ENCODE data around the gene ADCY3. TPM values are rescaled to one million over a fixed set of nuclear protein-coding genes. Genes with fewer than 3 reads are reported as not detected.

The ADCY3 gene
- total RNA-seq, 1 experiment from 2014 or later = 71.1 TPM

GRCh38 chr2:24813691-24814137, 106.3 kb downstream of the ADCY3 start:
- no peak for ATAC-seq
- H3K79me2 ChIP-seq (ENCODE audit: insufficient read depth, low read length) = peaks cover 62% of the 10 kb centered on the region

More at GRCh38 chr2:24813691-24814137, 106.3 kb downstream of the ADCY3 start:
- intact Hi-C loops (cut with micrococcal nuclease) = no loop called here
- Histone ChIP-seq H3K4me2 (ENCODE audit: low read length) (no peak overlapping the region), H4K20me1 (ENCODE audit: insufficient read depth) (no peaks in the 10 kb centered on the region), H3K4me1 (ENCODE audit: control insufficient read depth in 1 of 2, insufficient read depth in 2 of 2, low read length in 2 of 2) (peaks cover 0 to 4% of the 10 kb centered on the region in 2 experiments; a peak in 2 of 4 replicates), H3K27me3 (ENCODE audit: insufficient read depth, low read length) (no peaks in the 10 kb centered on the region), H3K9ac (ENCODE audit: low read length) (no peak overlapping the region), H3K36me3 (ENCODE audit: control insufficient read depth in 1 of 2, insufficient read depth in 2 of 2, low read length in 2 of 2) (peaks cover 26 to 38% of the 10 kb centered on the region in 2 experiments), H3K4me3 (replicated peaks in 1 of 2; ENCODE audit: low read depth in 1 of 2, low read length in 2 of 2) (no peak overlapping the region), H3K9me2 (ENCODE audit: insufficient read depth) (no peaks in the 10 kb centered on the region), H3K27ac (ENCODE audit: low read depth, low read length) (no peak overlapping the region), H2AFZ (ENCODE audit: low read depth, low read length, poor library complexity, severe bottlenecking) (no peak overlapping the region), H3K9me3 (ENCODE audit: control insufficient read depth in 1 of 2, insufficient read depth in 1 of 2, low read depth in 1 of 2, low read length in 2 of 2) (no peaks in the 10 kb centered on the region)
- ChIA-PET RAD21 (ENCODE audit: low non-redundant PET in 1 of 2, low total read pairs in 2 of 2, uncharacterized antibody in 2 of 2, unreplicated experiment in 2 of 2) (no interaction called here), CTCF (interaction anchor here (1.1 kb wide), 1 partner anchor 15 kb away, joined by 3 read pairs; no protein-coding TSS in a partner anchor), POLR2A (no interaction called here)
- no TSS peak for BruUV-seq (replicated peaks)
- DNase-seq (ENCODE audit: low read depth, low spot score) = no peak
- no peak for TF ChIP-seq CTCF (IDR thresholded peaks at IDR 0.05 in 2 of 3, conservative IDR thresholded peaks at IDR 0.05 in 1 of 3; ENCODE audit: borderline replicate concordance in 1 of 3, insufficient read depth in 1 of 3, low read depth in 2 of 3, low read length in 2 of 3)
- no peak for TF ChIP-seq EGR1 (IDR thresholded peaks at IDR 0.05; ENCODE audit: low read depth)
- TF ChIP-seq ZFX (IDR thresholded peaks at IDR 0.05) = no peak
- TF ChIP-seq ZBTB33 (IDR thresholded peaks at IDR 0.05; ENCODE audit: extremely low read depth, insufficient replicate concordance, low read length) = no peak
- TF ChIP-seq SIN3A (IDR thresholded peaks at IDR 0.05; ENCODE audit: low read depth) = no peak
- TF ChIP-seq EZH2 (IDR thresholded peaks at IDR 0.05) = no peak
- no peak for TF ChIP-seq POLR2A (IDR thresholded peaks at IDR 0.05; ENCODE audit: borderline replicate concordance, extremely low read depth, insufficient read depth, insufficient read length)
- no peak for TF ChIP-seq ZNF274 (IDR thresholded peaks at IDR 0.05; ENCODE audit: low read depth, low read length)
- TF ChIP-seq MAX (IDR thresholded peaks at IDR 0.05) = no peak
- no peak for TF ChIP-seq TCF7L2 (IDR thresholded peaks at IDR 0.05; ENCODE audit: borderline replicate concordance, extremely low read depth, insufficient read depth, insufficient read length)
- TF ChIP-seq RAD21 (IDR thresholded peaks at IDR 0.05; ENCODE audit: low read depth) = no peak
- TF ChIP-seq SRF (IDR thresholded peaks at IDR 0.05; ENCODE audit: low read depth) = no peak
- TF ChIP-seq EZH2phosphoT487 (IDR thresholded peaks at IDR 0.05; ENCODE audit: borderline replicate concordance) = no peak
- no peak for TF ChIP-seq CEBPB (IDR thresholded peaks at IDR 0.05; ENCODE audit: low read depth)

Data from HCT116 (cell line).